ENCODE measurements around the gene MTA2.

DNA sequence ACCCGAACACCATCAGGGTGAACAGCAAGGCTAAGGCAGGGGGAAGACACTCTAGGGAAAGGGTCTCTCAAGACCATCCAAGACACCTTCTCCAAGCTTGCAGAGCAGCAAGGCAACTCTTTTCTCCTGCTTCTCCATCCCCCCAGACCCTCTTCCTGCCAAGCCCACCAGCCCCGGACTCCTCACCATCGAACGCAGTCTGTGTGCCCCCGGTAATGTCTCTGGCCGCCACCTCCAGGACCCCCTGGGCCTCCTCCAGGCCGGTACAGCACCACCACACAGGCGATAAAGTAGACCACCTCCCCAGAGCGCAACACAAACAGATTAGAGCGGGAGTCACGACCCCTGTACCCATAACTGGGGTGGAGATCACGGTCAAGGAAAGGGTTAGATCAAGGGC lies 7.1 kb upstream of the MTA2 start:
- TF ChIP-seq, protein P1, sequence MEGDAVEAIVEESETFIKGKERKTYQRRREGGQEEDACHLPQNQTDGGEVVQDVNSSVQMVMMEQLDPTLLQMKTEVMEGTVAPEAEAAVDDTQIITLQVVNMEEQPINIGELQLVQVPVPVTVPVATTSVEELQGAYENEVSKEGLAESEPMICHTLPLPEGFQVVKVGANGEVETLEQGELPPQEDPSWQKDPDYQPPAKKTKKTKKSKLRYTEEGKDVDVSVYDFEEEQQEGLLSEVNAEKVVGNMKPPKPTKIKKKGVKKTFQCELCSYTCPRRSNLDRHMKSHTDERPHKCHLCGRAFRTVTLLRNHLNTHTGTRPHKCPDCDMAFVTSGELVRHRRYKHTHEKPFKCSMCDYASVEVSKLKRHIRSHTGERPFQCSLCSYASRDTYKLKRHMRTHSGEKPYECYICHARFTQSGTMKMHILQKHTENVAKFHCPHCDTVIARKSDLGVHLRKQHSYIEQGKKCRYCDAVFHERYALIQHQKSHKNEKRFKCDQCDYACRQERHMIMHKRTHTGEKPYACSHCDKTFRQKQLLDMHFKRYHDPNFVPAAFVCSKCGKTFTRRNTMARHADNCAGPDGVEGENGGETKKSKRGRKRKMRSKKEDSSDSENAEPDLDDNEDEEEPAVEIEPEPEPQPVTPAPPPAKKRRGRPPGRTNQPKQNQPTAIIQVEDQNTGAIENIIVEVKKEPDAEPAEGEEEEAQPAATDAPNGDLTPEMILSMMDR (IDR thresholded peaks at IDR 0.05) = no peak
- TF ChIP-seq POLR2A (IDR thresholded peaks at IDR 0.05) = no peak
